HepG2 (cell line): Measurements from ENCODE around the gene HMBS. TPM values are rescaled to one million over a fixed set of nuclear protein-coding genes. Genes with fewer than 3 reads are reported as not detected.

Source experiments
- ATF1 ChIP-seq: IDR thresholded peaks from 2 replicates; pipeline ENCODE4 v1.6.1; 2016; ENCODE audit warnings: mild to moderate bottlenecking, control low read depth
- CENPT ChIP-seq: sonication (generic); formaldehyde crosslinking; IDR thresholded peaks from 2 replicates; pipeline ENCODE4 v1.8.0; 2022; ENCODE audit warnings: low read depth, mild to moderate bottlenecking, moderate library complexity, missing genetic modification reagents
- ESRRA ChIP-seq: sonication (generic); formaldehyde crosslinking; IDR thresholded peaks from 2 replicates; pipeline ENCODE4 v1.5.1; 2020; ENCODE audit warnings: mild to moderate bottlenecking, low read depth, missing genetic modification reagents
- HMG20A ChIP-seq: IDR thresholded peaks from 2 replicates; pipeline ENCODE4 v1.6.1; 2016; ENCODE audit warnings: borderline replicate concordance
- HOMEZ ChIP-seq: IDR thresholded peaks from 2 replicates; pipeline ENCODE4 v1.6.1; 2016; ENCODE audit warnings: low read depth
- JDP2 ChIP-seq: sonication (generic); formaldehyde crosslinking; IDR thresholded peaks from 2 replicates; pipeline ENCODE4 v1.8.1; 2022; ENCODE audit warnings: missing genetic modification reagents, borderline replicate concordance
- MED8 ChIP-seq: sonication (generic); formaldehyde crosslinking; IDR thresholded peaks from 2 replicates; pipeline ENCODE4 v1.8.1; 2023; ENCODE audit warnings: mild to moderate bottlenecking, missing genetic modification reagents; ENCODE audit not compliant: insufficient replicate concordance
- NAIF1 ChIP-seq: sonication (generic); formaldehyde crosslinking; IDR thresholded peaks from 2 replicates; pipeline ENCODE4 v1.5.0; 2020; ENCODE audit warnings: mild to moderate bottlenecking, missing genetic modification reagents, borderline replicate concordance
- NR3C1 ChIP-seq: sonication (generic); formaldehyde crosslinking; IDR thresholded peaks from 2 replicates; pipeline ENCODE4 v1.4.0; 2020; ENCODE audit warnings: missing genetic modification reagents
- PHF5A ChIP-seq: IDR thresholded peaks from one replicate; pipeline ENCODE4 v1.6.1; 2018; ENCODE audit warnings: low read depth, missing genetic modification reagents; ENCODE audit not compliant: unreplicated experiment
- POLR2AphosphoS2 ChIP-seq: IDR thresholded peaks from 2 replicates; pipeline ENCODE4 v1.6.1; 2011; ENCODE audit warnings: low read depth, low read length, improper control_type of control experiment
- PPARG ChIP-seq: conservative IDR thresholded peaks from 2 replicates; pipeline ENCODE4 v1.6.1; 2016; ENCODE audit warnings: missing biosample characterization, missing genetic modification reagents
- RBFOX2 ChIP-seq: fragments of 200-400 bp; formaldehyde crosslinking; IDR thresholded peaks from 2 replicates; pipeline ENCODE4 v1.6.1; 2017; ENCODE audit warnings: low read depth, mild to moderate bottlenecking, low read length
- SIN3B ChIP-seq: fragments of 150-350 bp; IDR thresholded peaks from 2 replicates; pipeline ENCODE4 v1.6.1; 2014; ENCODE audit warnings: low read length
- SIX1 ChIP-seq: sonication (generic); formaldehyde crosslinking; IDR thresholded peaks from 2 replicates; pipeline ENCODE4 v1.4.0; 2020; ENCODE audit warnings: missing genetic modification reagents, borderline replicate concordance
- SMARCE1 ChIP-seq: fragments of 450-650 bp; IDR thresholded peaks from 2 replicates; pipeline ENCODE4 v1.6.1; 2017; ENCODE audit warnings: borderline replicate concordance
- STAG1 ChIP-seq: sonication (generic); formaldehyde crosslinking; IDR thresholded peaks from 2 replicates; pipeline ENCODE4 v1.4.0; 2020; ENCODE audit warnings: missing genetic modification reagents
- ZC3H13 ChIP-seq: sonication (generic); formaldehyde crosslinking; IDR thresholded peaks from 2 replicates; pipeline ENCODE4 v1.8.1; 2023; ENCODE audit warnings: mild to moderate bottlenecking, missing genetic modification reagents, moderate library complexity
- ZFP37 ChIP-seq: sonication (generic); formaldehyde crosslinking; IDR thresholded peaks from 2 replicates; pipeline ENCODE4 v1.4.0; 2020; ENCODE audit warnings: missing genetic modification reagents, borderline replicate concordance
- ZKSCAN1 ChIP-seq: fragments of 150-350 bp; IDR thresholded peaks from 2 replicates; pipeline ENCODE4 v1.6.1; 2014; ENCODE audit warnings: low read length
- ZKSCAN5 ChIP-seq: sonication (generic); formaldehyde crosslinking; IDR thresholded peaks from 2 replicates; pipeline ENCODE4 v1.5.1; 2020; ENCODE audit warnings: mild to moderate bottlenecking, missing genetic modification reagents
- ZNF260 ChIP-seq: sonication (generic); formaldehyde crosslinking; IDR thresholded peaks from 2 replicates; pipeline ENCODE4 v1.4.0; 2020; ENCODE audit warnings: missing genetic modification reagents, low read depth, mild to moderate bottlenecking, borderline replicate concordance
- ZNF709 ChIP-seq: sonication (generic); formaldehyde crosslinking; IDR thresholded peaks from 2 replicates; pipeline ENCODE4 v1.5.0; 2020; ENCODE audit warnings: mild to moderate bottlenecking, missing genetic modification reagents
- ZNF724P ChIP-seq: sonication (generic); formaldehyde crosslinking; IDR thresholded peaks from 2 replicates; pipeline ENCODE4 v1.8.0; 2022; ENCODE audit warnings: missing genetic modification reagents, borderline replicate concordance
- ZNF775 ChIP-seq: sonication (generic); formaldehyde crosslinking; IDR thresholded peaks from 2 replicates; pipeline ENCODE4 v1.4.0; 2020; ENCODE audit warnings: missing genetic modification reagents, mild to moderate bottlenecking, moderate library complexity, borderline replicate concordance
- ZNF776 ChIP-seq: sonication (generic); formaldehyde crosslinking; IDR thresholded peaks from 2 replicates; pipeline ENCODE4 v1.4.0; 2020; ENCODE audit warnings: mild to moderate bottlenecking, missing genetic modification reagents
- polyA plus RNA-seq, 8 experiments: library from polyadenylated mRNA; depleted of rRNA in 3 of 8; stranded (reverse) in 7 of 8; unstranded in 1 of 8; fragments of >200 nt; fragmentation: Illumina TruSeq in 4 of 8; extraction: Trizol in 4 of 8; gene quantifications; 2 replicates each; pipeline versions ENCODE4 v1.2.1 to v1.2.3, GENCODE V29; 2011 to 2016; ENCODE audit warnings: low read depth in 4 of 8, missing spikeins in 1 of 8, mixed read lengths in 1 of 8; ENCODE audit not compliant: insufficient read depth in 1 of 8
- total RNA-seq, 5 experiments: library from RNA; depleted of rRNA; stranded (reverse); fragments of >200 nt; fragmentation: Illumina TruSeq; extraction: Trizol; gene quantifications; 2 replicates each; pipeline ENCODE4 v1.2.3, GENCODE V29; 2016; ENCODE audit warnings: low read depth in 1 of 5
- TF ChIP-seq, protein P1 (sequence below): sonication (generic); formaldehyde crosslinking; conservative IDR thresholded peaks from 2 replicates; pipeline ENCODE4 v1.4.0; 2020; ENCODE audit warnings: missing genetic modification reagents
- TF ChIP-seq, protein P2 (sequence below): sonication (generic); formaldehyde crosslinking; IDR thresholded peaks from 2 replicates; pipeline ENCODE4 v1.8.1; 2023; ENCODE audit warnings: mild to moderate bottlenecking, moderate library complexity, missing genetic modification reagents

Gene HMBS
- total and polyA plus RNA-seq, 2 of the 13 experiments (the other 11 are each of a cell fraction or from before 2014, with no cell fraction given) = 9.4 to 46.9 TPM

- TF ChIP-seq HOMEZ (CRISPR knock-in tag) = no peak
- TF ChIP-seq ZNF709 (CRISPR knock-in tag) = no peak
- TF ChIP-seq ZNF724P (CRISPR knock-in tag) = no peak
- TF ChIP-seq ZNF775 (CRISPR knock-in tag) = no peak
- TF ChIP-seq PPARG (CRISPR knock-in tag) = no peak
- TF ChIP-seq ZKSCAN5 (CRISPR knock-in tag) = no peak
- TF ChIP-seq ESRRA (CRISPR knock-in tag) = no peak
- TF ChIP-seq HMG20A (CRISPR knock-in tag) = no peak
- TF ChIP-seq CENPT (CRISPR knock-in tag) = no peak
- TF ChIP-seq ZNF260 (CRISPR knock-in tag) = no peak
- no peak for TF ChIP-seq NAIF1 (CRISPR knock-in tag)
- TF ChIP-seq ZNF776 = no peak
- TF ChIP-seq JDP2 (CRISPR knock-in tag) = no peak
- TF ChIP-seq ZFP37 = no peak
- no peak; the same call in 1 of the 2 replicates for TF ChIP-seq ATF1 (CRISPR knock-in tag)
- TF ChIP-seq, protein P1, sequence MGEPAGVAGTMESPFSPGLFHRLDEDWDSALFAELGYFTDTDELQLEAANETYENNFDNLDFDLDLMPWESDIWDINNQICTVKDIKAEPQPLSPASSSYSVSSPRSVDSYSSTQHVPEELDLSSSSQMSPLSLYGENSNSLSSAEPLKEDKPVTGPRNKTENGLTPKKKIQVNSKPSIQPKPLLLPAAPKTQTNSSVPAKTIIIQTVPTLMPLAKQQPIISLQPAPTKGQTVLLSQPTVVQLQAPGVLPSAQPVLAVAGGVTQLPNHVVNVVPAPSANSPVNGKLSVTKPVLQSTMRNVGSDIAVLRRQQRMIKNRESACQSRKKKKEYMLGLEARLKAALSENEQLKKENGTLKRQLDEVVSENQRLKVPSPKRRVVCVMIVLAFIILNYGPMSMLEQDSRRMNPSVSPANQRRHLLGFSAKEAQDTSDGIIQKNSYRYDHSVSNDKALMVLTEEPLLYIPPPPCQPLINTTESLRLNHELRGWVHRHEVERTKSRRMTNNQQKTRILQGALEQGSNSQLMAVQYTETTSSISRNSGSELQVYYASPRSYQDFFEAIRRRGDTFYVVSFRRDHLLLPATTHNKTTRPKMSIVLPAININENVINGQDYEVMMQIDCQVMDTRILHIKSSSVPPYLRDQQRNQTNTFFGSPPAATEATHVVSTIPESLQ (CRISPR knock-in tag) = no peak
- TF ChIP-seq STAG1 = 0 out of 2 replicates have a peak, but pooled peaks have one; percentile 9
- TF ChIP-seq, protein P2, sequence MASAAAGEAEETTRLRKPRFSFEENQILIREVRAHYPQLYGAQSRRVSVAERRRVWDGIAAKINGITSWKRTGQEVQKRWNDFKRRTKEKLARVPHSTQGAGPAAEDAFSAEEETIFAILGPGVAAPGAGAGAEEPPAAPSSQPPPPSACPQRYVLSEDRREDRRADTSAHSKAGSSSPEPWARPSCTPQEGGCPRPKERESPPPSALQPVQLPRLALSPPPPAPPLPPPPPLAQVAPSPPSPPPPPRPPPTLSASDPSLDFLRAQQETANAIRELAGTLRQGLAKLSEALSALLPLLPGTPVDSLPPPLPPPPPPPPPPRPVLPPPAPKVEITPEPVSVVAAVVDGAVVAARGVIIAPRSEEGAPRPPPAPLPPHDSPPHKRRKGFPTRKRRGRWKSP (CRISPR knock-in tag) = no peak
- TF ChIP-seq POLR2AphosphoS2 = no peak
- TF ChIP-seq ZKSCAN1 = no peak
- TF ChIP-seq MED8 (CRISPR knock-in tag) = no peak
- TF ChIP-seq SMARCE1 = no peak
- no peak for TF ChIP-seq PHF5A
- peak; percentile 1; the same call in 1 of the 2 replicates for TF ChIP-seq RBFOX2
- no peak for TF ChIP-seq SIN3B
- no peak for TF ChIP-seq NR3C1 (CRISPR knock-in tag)
- TF ChIP-seq ZC3H13 (CRISPR knock-in tag) = peak; percentile 80; the same call in 1 of the 2 replicates
- TF ChIP-seq SIX1 (CRISPR knock-in tag) = no peak
Measured at GRCh38 chr11:119093942-119094815, 9.5 kb downstream of the HMBS start (continued).
